ENCODE data around the gene CSMD2. TPM values are rescaled to one million over a fixed set of nuclear protein-coding genes. Genes with fewer than 3 reads are reported as not detected.

The CSMD2 gene
- total RNA-seq, 1 experiment from 2014 or later = 13.2 TPM

GRCh38 chr1:33930346-33931110, 234.5 kb downstream of the CSMD2 start:
- Mint-ChIP-seq H3K4me3 (no peak overlapping the region), H3K9me3 (no peaks in the 10 kb centered on the region), H3K27ac (no peak overlapping the region), H3K4me1 (peaks cover 3% of the 10 kb centered on the region; the same call in 1 of the 2 replicates), H3K36me3 (peaks cover 28% of the 10 kb centered on the region), H3K27me3 (ENCODE audit: low read depth) (no peaks in the 10 kb centered on the region)
- ATAC-seq (no peak), DNase-seq (ENCODE audit: low spot score) (no peak)
- no peak for TF ChIP-seq AFF4 (CRISPR knock-in tag; IDR thresholded peaks at IDR 0.05; ENCODE audit: borderline replicate concordance)
- POLR2A ChIA-PET = no interaction called here
- CTCF ChIA-PET = interaction anchor here (0.9 to 1.0 kb wide), 2 partner anchors 83 to 183 kb away, joined by 3 read pairs; no protein-coding TSS in a partner anchor

- Mint-ChIP-seq H3K36me3 (peaks cover 30% of the 10 kb centered on the region), H3K4me3 (no peak overlapping the region)
- no peak for ATAC-seq
These were observed 236.8 kb downstream of the CSMD2 start for GRCh38 chr1:33928251-33928650.

More at GRCh38 chr1:33928251-33928650, 236.8 kb downstream of the CSMD2 start:
- no peak for DNase-seq (ENCODE audit: low spot score)
- Mint-ChIP-seq H3K4me1 (peaks cover 3% of the 10 kb centered on the region; the same call in 1 of the 2 replicates), H3K27ac (no peak overlapping the region), H3K9me3 (peaks cover 6% of the 10 kb centered on the region), H3K27me3 (ENCODE audit: low read depth) (no peaks in the 10 kb centered on the region)
- ChIA-PET POLR2A (no interaction called here), CTCF (no interaction called here)
- TF ChIP-seq JUN (CRISPR knock-in tag; IDR thresholded peaks at IDR 0.05) (no peak), ZNF317 (CRISPR knock-in tag; IDR thresholded peaks at IDR 0.05; ENCODE audit: borderline replicate concordance, low read depth) (no peak), ZNF396 (CRISPR knock-in tag; IDR thresholded peaks at IDR 0.05; ENCODE audit: borderline replicate concordance) (no peak), HMGA2 (CRISPR knock-in tag; IDR thresholded peaks at IDR 0.05) (no peak), NR2C2 (CRISPR knock-in tag; IDR thresholded peaks at IDR 0.05) (no peak), ZNF512 (CRISPR knock-in tag; IDR thresholded peaks at IDR 0.05; ENCODE audit: borderline replicate concordance) (no peak), FOXP1 (CRISPR knock-in tag; IDR thresholded peaks at IDR 0.05; ENCODE audit: borderline replicate concordance) (no peak), ZNF138 (CRISPR knock-in tag; conservative IDR thresholded peaks at IDR 0.05) (no peak), SOX15 (CRISPR knock-in tag; IDR thresholded peaks at IDR 0.05) (no peak), STAT6 (CRISPR knock-in tag; conservative IDR thresholded peaks at IDR 0.05; ENCODE audit: low read depth) (no peak), USF1 (CRISPR knock-in tag; IDR thresholded peaks at IDR 0.05) (no peak), ELF4 (CRISPR knock-in tag; IDR thresholded peaks at IDR 0.05; ENCODE audit: low read depth) (no peak), ZNF416 (CRISPR knock-in tag; IDR thresholded peaks at IDR 0.05) (no peak), ZNF281 (CRISPR knock-in tag; IDR thresholded peaks at IDR 0.05) (no peak), NFYB (CRISPR knock-in tag; conservative IDR thresholded peaks at IDR 0.05; ENCODE audit: low read depth) (no peak), EMX1 (CRISPR knock-in tag; IDR thresholded peaks at IDR 0.05) (no peak), ZMAT4 (CRISPR knock-in tag; IDR thresholded peaks at IDR 0.05) (no peak)

Data from WTC11 (cell line).